GM18870 (cell line): Measurements from ENCODE around the gene SH3RF2.
A peak's percentile ranks its signal among the peaks of the same experiment; 100 is the strongest.
"Not testable (repeated sequence)": the region's sequence is repeated elsewhere in the genome, so short reads cannot be mapped to it uniquely, and the experiment has no call there.

Experiments
- ATAC-seq: cut with Tn5 transposase; IDR thresholded peaks from one replicate; pipeline ENCODE4 v1.9.1; 2021; ENCODE audit warnings: moderate library complexity; ENCODE audit not compliant: unreplicated experiment

Gene SH3RF2

GRCh38 chr5:145947581-145947980, 11.2 kb downstream of the SH3RF2 start:
- no peak for ATAC-seq

- ATAC-seq: no peak
These were observed 11.7 kb downstream of the SH3RF2 start for GRCh38 chr5:145948047-145948446.

- ATAC-seq: no peak
These were observed 12.5 kb downstream of the SH3RF2 start for GRCh38 chr5:145948921-145949320.

GRCh38 chr5:145949474-145949873, 13.1 kb downstream of the SH3RF2 start:
- ATAC-seq: no peak

- no peak for ATAC-seq
These were observed 14.7 kb downstream of the SH3RF2 start for GRCh38 chr5:145951071-145951470.

GRCh38 chr5:145953202-145953601, 16.8 kb downstream of the SH3RF2 start:
- ATAC-seq: no peak

GRCh38 chr5:145954140-145954539, 17.8 kb downstream of the SH3RF2 start:
- not testable (repeated sequence) for ATAC-seq

GRCh38 chr5:145957388-145957787, 21.0 kb downstream of the SH3RF2 start:
- ATAC-seq: no peak

- no peak for ATAC-seq
These were observed 22.1 kb downstream of the SH3RF2 start for GRCh38 chr5:145958436-145958835.

- no peak for ATAC-seq
These were observed 23.8 kb downstream of the SH3RF2 start for GRCh38 chr5:145960166-145960565.

GRCh38 chr5:145960848-145961600, 24.6 kb downstream of the SH3RF2 start:
- no peak for ATAC-seq

- no peak for ATAC-seq
These were observed 25.6 kb downstream of the SH3RF2 start for GRCh38 chr5:145962001-145962400.

- ATAC-seq: not testable (repeated sequence)
These were observed 27.6 kb downstream of the SH3RF2 start for GRCh38 chr5:145964008-145964407.

GRCh38 chr5:145965804-145966203, 29.4 kb downstream of the SH3RF2 start:
- no peak for ATAC-seq

GRCh38 chr5:145967296-145967695, 30.9 kb downstream of the SH3RF2 start:
- ATAC-seq: no peak

GRCh38 chr5:145968970-145969713, 32.8 kb downstream of the SH3RF2 start:
- no peak for ATAC-seq

- no peak for ATAC-seq
These were observed 33.3 kb downstream of the SH3RF2 start for GRCh38 chr5:145969714-145970092.

- ATAC-seq: no peak
These were observed 34.7 kb downstream of the SH3RF2 start for GRCh38 chr5:145971108-145971507.

- ATAC-seq: no peak
These were observed 35.3 kb downstream of the SH3RF2 start for GRCh38 chr5:145971701-145972100.

GRCh38 chr5:145975001-145975360, 38.6 kb downstream of the SH3RF2 start:
- no peak for ATAC-seq

- peak; percentile 35 for ATAC-seq
These were observed 39.1 kb downstream of the SH3RF2 start for GRCh38 chr5:145975361-145976066.
